Stimulated activated effector memory CD8-positive, alpha-beta T cell treated with anti-CD3 and anti-CD28 coated beads, Interleukin-12 subunit alpha, Interleukin-12 subunit beta, amount 100 ng/mL, for 72 hours (primary cell): ENCODE data around the gene CYP4F22.

Source experiments
- ATAC-seq: fragments of 150-1000 bp; cut with Tn5 transposase; 2 replicates; pipeline ENCODE4 v1.10.0; 2021
- DNase-seq, 2 donors: peaks; one replicate each; pipeline ENCODE4 v3.0.0; 2021 to 2022; ENCODE audit warnings: low spot score in 2 of 2
- H3K27ac Mint-ChIP-seq: one replicate; pipeline ENCODE4 v1.8.0; 2022; ENCODE audit warnings: mild to moderate bottlenecking, mixed read lengths
- H3K36me3 Mint-ChIP-seq: one replicate; pipeline ENCODE4 v1.8.0; 2022; ENCODE audit warnings: mild to moderate bottlenecking, mixed read lengths
- H3K4me1 Mint-ChIP-seq: one replicate; pipeline ENCODE4 v1.8.0; 2022; ENCODE audit warnings: mixed read lengths
- H3K4me3 Mint-ChIP-seq: one replicate; pipeline ENCODE4 v1.8.0; 2022; ENCODE audit warnings: mild to moderate bottlenecking, mixed read lengths
- H3K9me3 Mint-ChIP-seq: one replicate; pipeline ENCODE4 v1.8.0; 2022; ENCODE audit warnings: mixed read lengths

The CYP4F22 gene

GRCh38 chr19:15540435-15540834 is 32.1 kb downstream of the CYP4F22 start:
- Mint-ChIP-seq H3K4me3 (no peak overlapping the region), H3K4me1 (peaks cover 11% of the 10 kb centered on the region), H3K36me3 (peaks cover 7% of the 10 kb centered on the region), H3K9me3 (no peaks in the 10 kb centered on the region), H3K27ac (no peak overlapping the region)
- no peak for ATAC-seq
- DNase-seq: no peak

DNA sequence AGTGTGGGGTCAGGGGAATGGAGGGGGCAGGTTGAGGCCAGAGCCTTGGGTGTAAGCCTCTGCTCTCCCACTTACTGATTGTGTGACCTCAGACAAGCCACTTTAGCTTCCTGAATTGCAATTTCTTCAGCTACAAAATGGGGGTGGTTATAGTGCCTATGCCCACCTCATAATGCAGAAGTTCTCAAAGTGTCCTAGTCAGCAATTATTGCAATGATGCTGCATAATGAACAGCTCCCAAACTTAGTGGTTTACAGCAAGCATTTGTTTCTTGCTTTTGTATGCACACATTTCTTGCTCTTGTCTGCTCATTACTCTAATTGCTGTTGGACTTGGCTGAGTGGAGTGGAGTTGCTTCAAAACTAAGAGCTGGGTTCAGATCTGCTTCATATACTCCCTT is 36.0 kb downstream of the CYP4F22 start:
- no peaks in the 10 kb centered on the region for H3K36me3 Mint-ChIP-seq
- DNase-seq: no peak
- no peak overlapping the region for H3K4me3 Mint-ChIP-seq
- H3K27ac Mint-ChIP-seq: no peak overlapping the region
- no peak for ATAC-seq
- no peaks in the 10 kb centered on the region for H3K9me3 Mint-ChIP-seq
- H3K4me1 Mint-ChIP-seq: no peaks in the 10 kb centered on the region

DNA sequence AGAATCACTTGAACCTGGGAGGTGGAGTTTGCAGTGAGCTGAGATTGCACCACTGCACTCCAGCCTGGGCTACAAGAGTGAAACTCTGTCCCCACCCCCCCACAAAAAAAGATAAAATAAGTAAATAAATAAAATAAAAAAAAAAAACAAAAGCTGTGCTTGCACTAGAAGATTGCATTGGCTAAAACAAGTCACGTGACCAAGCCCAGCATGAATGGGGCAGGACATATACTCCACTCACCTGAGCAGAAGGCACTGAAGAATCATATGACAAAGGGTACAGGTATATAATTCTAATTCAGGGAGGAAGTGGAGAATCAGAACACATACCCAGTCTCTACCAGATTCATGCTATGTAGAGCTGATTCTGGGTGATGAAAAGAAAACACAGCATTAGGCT is 36.6 kb downstream of the CYP4F22 start:
- no peaks in the 10 kb centered on the region for H3K36me3 Mint-ChIP-seq
- H3K4me3 Mint-ChIP-seq: no peak overlapping the region
- no peak for DNase-seq
- H3K27ac Mint-ChIP-seq: no peak overlapping the region
- no peaks in the 10 kb centered on the region for H3K9me3 Mint-ChIP-seq
- no peak for ATAC-seq
- peaks cover 2% of the 10 kb centered on the region for H3K4me1 Mint-ChIP-seq

DNA sequence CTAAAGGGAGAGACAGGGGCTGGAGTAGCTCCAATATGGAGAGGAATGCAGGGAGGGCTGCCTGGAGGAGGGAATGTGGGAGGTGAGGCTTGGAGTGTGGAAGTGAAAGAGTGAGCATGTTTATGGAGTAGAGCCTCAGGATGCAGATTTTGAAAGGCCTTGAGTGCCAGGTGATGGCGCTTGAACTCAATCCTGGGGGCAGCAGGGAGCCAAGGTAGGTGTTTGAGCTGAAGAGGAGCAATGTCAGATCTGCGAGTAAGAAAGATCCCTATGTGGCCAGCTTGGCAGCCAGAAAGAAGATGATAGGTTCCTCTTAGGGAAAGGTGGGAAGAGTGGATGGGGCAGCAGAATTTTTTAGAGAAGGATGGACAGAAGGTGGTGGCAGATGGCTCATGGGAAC is 40.3 kb downstream of the CYP4F22 start:
- Mint-ChIP-seq H3K9me3 (no peaks in the 10 kb centered on the region), H3K36me3 (no peaks in the 10 kb centered on the region), H3K4me1 (peaks cover 16% of the 10 kb centered on the region), H3K4me3 (no peak overlapping the region), H3K27ac (no peak overlapping the region)
- DNase-seq (no peak), ATAC-seq (no peak)

DNA sequence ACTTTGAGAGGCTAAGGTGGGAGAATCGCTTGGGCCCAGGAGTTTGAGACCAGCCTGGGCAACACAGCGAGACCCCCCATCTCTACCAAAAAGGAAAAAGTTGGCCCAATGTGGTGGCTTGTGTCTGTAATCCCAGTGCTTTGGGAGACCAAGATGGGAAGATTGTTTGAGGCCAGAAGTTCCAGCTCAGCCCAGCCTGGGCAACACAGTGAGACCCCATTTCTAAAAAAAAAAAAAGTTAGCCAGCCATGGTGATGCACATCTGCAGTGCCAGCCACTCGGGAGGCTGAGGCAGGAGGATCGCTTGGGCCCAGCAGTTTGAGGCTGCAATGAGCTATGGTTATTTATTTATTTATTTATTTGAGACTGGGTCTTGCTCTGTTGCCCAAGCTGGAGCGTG is 41.3 kb downstream of the CYP4F22 start:
- Mint-ChIP-seq H3K4me1 (peaks cover 16% of the 10 kb centered on the region), H3K27ac (no peak overlapping the region), H3K9me3 (no peaks in the 10 kb centered on the region), H3K4me3 (peak overlapping the region; percentile 74), H3K36me3 (no peaks in the 10 kb centered on the region)
- no peak for ATAC-seq
- DNase-seq: no peak

DNA sequence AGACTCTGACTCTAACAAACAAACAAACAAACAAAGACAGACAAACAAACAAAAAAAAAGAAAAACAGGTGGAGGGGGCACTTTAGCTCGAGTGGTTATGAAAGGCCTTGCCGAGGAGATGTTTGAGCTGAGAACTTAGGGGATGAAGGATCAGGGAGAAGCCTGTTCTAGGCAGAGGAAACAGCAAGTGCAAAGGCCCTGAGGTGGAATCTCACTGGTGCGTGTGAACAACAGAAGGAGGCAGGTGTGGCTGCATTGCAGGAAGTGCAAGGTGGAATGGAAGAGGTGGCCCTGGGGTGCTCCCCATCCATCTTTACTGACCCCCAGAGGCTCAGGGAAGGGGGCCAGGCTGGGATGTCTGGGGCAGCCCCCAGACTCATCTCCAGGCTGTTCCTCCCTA is 41.9 kb downstream of the CYP4F22 start:
- Mint-ChIP-seq H3K36me3 (no peaks in the 10 kb centered on the region), H3K27ac (no peak overlapping the region), H3K9me3 (no peaks in the 10 kb centered on the region), H3K4me3 (peak overlapping the region; percentile 74), H3K4me1 (peaks cover 23% of the 10 kb centered on the region)
- no peak for DNase-seq
- ATAC-seq: no peak

DNA sequence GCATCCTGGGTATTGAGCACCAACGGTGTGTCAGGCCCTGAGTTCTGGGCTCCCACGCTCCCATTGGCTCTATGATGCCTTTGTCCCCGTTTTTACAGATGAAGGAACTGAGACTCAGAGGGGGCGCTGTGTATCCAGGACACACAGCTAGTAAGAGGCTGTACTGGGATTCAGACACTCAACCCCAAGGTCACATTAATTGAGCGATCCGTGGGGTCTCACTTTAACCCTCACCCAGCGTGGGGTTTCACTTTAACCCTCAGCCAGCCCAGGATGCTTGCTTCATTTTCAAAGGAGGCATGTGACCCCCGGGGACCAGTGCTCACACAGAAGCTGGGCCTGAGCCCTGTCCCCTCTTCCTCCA is 42.6 kb downstream of the CYP4F22 start:
- Mint-ChIP-seq H3K36me3 (peaks cover 3% of the 10 kb centered on the region), H3K4me1 (peaks cover 30% of the 10 kb centered on the region), H3K9me3 (no peaks in the 10 kb centered on the region), H3K27ac (peak overlapping the region; percentile 63), H3K4me3 (peak overlapping the region; percentile 74)
- DNase-seq (no peak), ATAC-seq (peak; percentile 2)

DNA sequence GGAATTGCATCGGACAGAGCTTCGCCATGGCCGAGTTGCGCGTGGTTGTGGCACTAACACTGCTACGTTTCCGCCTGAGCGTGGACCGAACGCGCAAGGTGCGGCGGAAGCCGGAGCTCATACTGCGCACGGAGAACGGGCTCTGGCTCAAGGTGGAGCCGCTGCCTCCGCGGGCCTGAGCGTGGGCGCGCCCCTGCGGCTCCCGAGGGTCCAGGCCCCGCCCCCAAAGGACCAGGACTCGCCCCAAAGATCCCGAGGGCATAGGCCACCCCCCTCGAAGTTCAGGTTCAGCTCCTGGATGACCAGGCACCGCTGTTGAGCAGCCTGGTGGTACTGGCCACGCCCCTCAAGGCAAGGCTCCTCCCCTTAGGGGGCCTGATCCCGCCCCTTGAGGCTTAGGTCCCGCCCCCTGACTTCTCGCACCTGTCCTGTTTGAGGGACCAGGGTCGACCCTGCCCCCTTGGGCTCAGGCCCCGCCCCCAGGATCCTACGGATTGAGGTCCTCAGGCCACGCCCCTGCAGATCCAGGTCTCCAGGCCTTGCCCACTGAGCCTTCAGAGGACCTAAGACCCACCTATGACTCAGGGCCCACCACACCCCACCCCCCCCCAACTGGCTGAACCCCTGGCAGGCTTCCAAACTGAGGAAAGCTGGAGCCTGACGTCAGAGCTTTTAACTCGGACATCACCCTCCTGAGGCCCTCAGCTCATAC is 43.1 kb downstream of the CYP4F22 start:
- Mint-ChIP-seq H3K4me3 (peak overlapping the region; percentile 74), H3K27ac (peak overlapping the region; percentile 63), H3K9me3 (no peaks in the 10 kb centered on the region), H3K36me3 (peaks cover 7% of the 10 kb centered on the region), H3K4me1 (peaks cover 35% of the 10 kb centered on the region)
- DNase-seq: peak; percentile 72 to 90
- ATAC-seq: peak; percentile 55

GRCh38 chr19:15555021-15555420 is 46.7 kb downstream of the CYP4F22 start:
- peaks cover 7% of the 10 kb centered on the region for H3K36me3 Mint-ChIP-seq
- peaks cover 36% of the 10 kb centered on the region for H3K4me1 Mint-ChIP-seq
- H3K27ac Mint-ChIP-seq: no peak overlapping the region
- DNase-seq: no peak
- ATAC-seq: no peak
- H3K9me3 Mint-ChIP-seq: no peaks in the 10 kb centered on the region
- H3K4me3 Mint-ChIP-seq: peak overlapping the region; percentile 80

DNA sequence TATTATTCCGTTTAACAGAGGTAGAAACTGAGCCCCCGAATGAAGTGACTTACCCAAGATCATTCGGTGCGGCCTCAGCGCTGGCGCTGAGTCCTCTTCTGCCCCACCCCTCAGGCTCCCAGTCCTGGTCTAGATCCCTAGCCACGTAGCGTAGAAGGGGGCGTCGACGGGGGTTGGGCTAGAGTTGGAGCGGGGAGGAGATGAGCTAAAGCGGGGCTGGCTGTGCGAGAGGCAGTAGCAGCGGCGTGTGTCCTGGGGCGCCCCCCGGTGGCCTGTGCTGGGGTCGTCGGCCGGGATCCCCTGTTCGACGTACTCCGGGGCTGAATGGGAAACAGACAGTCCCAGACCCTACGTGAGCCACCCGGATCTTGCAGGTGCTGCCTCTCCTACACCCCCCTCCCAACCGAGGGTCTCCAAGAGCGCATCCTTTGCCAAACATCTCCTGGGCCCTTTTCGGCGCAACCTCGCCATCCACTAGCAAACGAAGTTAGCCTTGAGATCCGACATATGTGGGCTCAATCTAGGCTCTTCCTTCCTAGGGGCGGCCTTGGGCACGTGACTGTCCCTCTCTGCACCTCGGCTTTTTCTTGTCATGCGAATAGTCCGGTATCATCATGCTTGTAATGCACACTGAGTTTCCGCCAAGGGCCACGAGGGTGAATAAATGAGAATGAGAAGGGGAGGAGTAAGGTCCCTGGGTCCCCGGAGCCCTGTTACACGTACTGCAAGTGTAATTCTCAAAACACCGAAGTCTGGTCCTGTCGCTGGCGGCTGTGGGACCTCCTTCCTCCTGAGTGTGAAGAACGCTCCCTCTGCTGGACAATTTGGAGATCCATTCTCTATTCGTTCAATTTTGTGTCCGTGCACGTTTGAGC is 47.7 kb downstream of the CYP4F22 start:
- ATAC-seq (peak; percentile 90), DNase-seq (peak; percentile 99 to 100)
- Mint-ChIP-seq H3K36me3 (peaks cover 7% of the 10 kb centered on the region), H3K4me3 (peak overlapping the region; percentile 80), H3K4me1 (peaks cover 27% of the 10 kb centered on the region), H3K27ac (peak overlapping the region; percentile 43), H3K9me3 (no peaks in the 10 kb centered on the region)

- Mint-ChIP-seq H3K4me3 (peak overlapping the region; percentile 80), H3K27ac (peak overlapping the region; percentile 43), H3K4me1 (peaks cover 23% of the 10 kb centered on the region), H3K36me3 (peaks cover 7% of the 10 kb centered on the region), H3K9me3 (no peaks in the 10 kb centered on the region)
- DNase-seq (no peak), ATAC-seq (peak; percentile 5)
Measured at GRCh38 chr19:15556634-15557181, 48.4 kb downstream of the CYP4F22 start.

DNA sequence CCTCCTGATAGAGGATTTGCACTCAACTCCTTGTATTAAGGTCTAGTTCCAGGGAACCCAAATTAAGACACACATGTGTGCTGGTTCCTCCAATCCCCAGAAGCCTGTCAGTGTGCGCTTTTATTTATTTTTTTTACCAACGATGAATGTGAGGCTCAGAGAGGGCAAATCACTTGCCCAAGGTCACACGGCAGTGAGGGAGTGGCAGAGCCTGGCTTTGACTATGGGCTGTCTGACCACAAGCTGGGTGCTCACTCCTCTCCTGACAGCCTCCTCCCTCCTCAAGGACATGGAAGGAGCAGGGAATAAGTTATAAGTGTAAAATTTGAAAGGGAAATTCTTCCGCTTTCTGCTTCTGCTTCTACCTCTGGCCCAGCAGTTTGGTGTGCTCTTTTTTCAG is 48.9 kb downstream of the CYP4F22 start:
- peak overlapping the region; percentile 80 for H3K4me3 Mint-ChIP-seq
- peaks cover 23% of the 10 kb centered on the region for H3K4me1 Mint-ChIP-seq
- H3K9me3 Mint-ChIP-seq: no peaks in the 10 kb centered on the region
- H3K27ac Mint-ChIP-seq: no peak overlapping the region
- no peak for ATAC-seq
- peaks cover 7% of the 10 kb centered on the region for H3K36me3 Mint-ChIP-seq
- DNase-seq: no peak

DNA sequence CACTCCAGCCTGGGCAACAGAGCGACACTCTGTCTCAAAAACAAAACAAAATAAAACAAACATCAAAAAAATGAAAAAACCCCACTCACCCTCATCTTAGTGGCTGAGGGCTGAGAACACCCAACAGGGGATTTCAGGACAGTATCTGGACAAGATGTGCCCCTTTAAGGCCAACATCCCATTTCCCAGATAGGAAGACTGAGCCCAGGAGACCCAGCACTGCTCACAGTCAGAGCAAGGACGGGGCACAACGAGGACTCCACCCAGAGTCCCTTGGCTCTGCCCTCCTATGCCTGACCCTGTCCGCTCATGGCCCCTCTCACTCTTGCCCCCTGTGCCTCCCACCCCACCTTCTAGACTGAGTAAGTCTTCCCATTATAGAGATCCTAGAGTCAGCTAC is 53.8 kb downstream of the CYP4F22 start:
- Mint-ChIP-seq H3K36me3 (no peaks in the 10 kb centered on the region), H3K9me3 (no peaks in the 10 kb centered on the region), H3K27ac (no peak overlapping the region), H3K4me3 (no peak overlapping the region), H3K4me1 (no peaks in the 10 kb centered on the region)
- DNase-seq: no peak
- ATAC-seq: peak; percentile 21

DNA sequence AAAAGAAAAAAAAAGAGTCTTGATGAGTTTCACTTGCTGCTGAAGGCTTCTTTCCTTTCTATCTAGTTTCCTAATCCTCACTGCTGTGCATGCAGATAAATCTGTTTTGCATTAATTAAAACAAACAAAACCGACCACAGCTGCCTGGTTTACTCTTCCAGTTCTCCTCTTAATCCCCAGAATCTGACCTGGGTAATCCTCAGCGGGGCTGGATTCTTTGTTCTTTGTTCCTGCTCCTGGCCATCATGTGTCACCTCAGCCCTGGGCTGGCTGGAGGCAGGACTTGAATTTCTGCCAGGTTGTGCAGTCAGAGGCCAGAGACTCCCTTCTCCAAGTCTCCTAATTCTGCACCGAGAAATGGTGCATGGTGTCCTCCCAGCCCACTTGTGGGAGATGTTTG is 54.5 kb downstream of the CYP4F22 start:
- DNase-seq (no peak), ATAC-seq (no peak)
- H3K27ac Mint-ChIP-seq: no peak overlapping the region
- H3K36me3 Mint-ChIP-seq: no peaks in the 10 kb centered on the region
- no peaks in the 10 kb centered on the region for H3K9me3 Mint-ChIP-seq
- no peak overlapping the region for H3K4me3 Mint-ChIP-seq
- no peaks in the 10 kb centered on the region for H3K4me1 Mint-ChIP-seq

DNA sequence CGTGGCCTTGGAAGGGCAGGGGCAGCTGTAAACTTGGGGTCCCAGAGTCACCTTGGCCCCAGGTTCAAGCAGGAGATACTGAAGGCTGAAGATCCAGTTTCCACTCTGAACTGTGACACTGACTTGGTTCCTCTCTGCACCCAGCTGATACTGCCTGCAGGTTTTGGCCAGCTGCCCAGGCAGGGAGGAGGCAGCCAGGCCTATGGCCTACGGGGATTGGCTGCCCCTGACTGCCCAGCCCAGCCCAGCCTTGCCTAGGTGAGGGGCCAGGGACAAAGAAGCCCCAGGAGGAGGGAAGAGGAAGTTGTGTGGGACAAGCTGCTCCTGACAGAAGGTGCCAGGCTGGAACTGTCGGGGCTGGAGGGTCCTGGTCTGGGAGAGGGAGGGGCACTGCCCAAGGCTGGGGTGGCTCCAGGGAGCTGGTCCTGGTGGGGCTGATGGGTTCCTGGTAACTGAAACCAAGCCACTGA is 55.0 kb downstream of the CYP4F22 start:
- Mint-ChIP-seq H3K9me3 (no peaks in the 10 kb centered on the region), H3K4me1 (no peaks in the 10 kb centered on the region), H3K36me3 (no peaks in the 10 kb centered on the region), H3K27ac (no peak overlapping the region), H3K4me3 (no peak overlapping the region)
- no peak for ATAC-seq
- DNase-seq: no peak

- Mint-ChIP-seq H3K27ac (no peak overlapping the region), H3K4me1 (no peaks in the 10 kb centered on the region), H3K9me3 (no peaks in the 10 kb centered on the region), H3K36me3 (no peaks in the 10 kb centered on the region), H3K4me3 (no peak overlapping the region)
- DNase-seq (no peak), ATAC-seq (no peak)
Measured at GRCh38 chr19:15563931-15564330, 55.6 kb downstream of the CYP4F22 start.
